GM21619 (cell line): Measurements from ENCODE around the gene ILF3.

ENCODE experiments used
- ATAC-seq: cut with Tn5 transposase; IDR thresholded peaks from one replicate; pipeline ENCODE4 v1.9.1; 2021; ENCODE audit not compliant: unreplicated experiment

Gene ILF3

GRCh38 chr19:10727685-10728201, 73.6 kb downstream of the ILF3 start:
- ATAC-seq = no peak

DNA sequence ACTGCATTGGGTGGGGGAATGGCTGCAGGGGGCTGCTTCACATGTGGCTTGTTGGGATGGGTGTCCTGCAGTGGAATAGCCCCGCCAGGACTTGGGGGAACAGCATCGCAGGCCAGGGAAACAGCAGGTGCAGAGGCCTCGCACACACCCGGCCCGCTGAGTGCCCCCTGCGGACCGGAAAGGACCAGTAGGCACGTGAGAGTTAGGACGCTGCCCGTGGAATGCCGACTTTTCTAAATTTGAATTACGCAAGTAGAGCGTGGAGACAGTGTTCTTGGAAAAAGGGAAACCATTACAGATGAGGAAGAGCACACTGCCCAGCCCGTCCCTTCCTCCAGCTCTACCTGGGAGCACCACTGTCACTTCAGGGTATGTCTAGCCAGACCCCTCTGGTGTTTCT, 75.3 kb downstream of the ILF3 start:
- ATAC-seq = no peak

- ATAC-seq = no peak
These were observed 76.8 kb downstream of the ILF3 start for GRCh38 chr19:10730932-10731331.

GRCh38 chr19:10735741-10736140, 81.6 kb downstream of the ILF3 start:
- ATAC-seq = no peak

DNA sequence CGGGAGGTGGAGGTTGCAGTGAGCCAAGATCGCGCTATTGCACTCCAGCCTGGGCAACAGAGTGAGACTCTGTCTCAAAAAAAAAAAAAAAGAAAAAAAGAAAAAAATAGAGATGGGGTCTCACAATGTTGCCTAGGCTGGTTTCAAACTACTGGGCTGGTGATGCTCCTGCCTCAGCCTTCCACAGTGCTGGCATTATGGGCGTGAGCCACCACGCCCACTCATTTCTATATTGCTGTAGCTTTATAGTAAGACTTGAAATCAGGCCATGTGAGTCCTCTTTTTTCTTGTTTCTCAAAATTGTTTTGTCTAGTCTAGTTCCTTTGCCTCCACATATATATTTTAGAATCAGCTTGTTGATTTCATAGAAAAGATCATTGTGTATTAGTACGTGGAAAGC, 82.0 kb downstream of the ILF3 start:
- ATAC-seq = no peak

GRCh38 chr19:10736916-10737551, 82.9 kb downstream of the ILF3 start:
- no peak for ATAC-seq

DNA sequence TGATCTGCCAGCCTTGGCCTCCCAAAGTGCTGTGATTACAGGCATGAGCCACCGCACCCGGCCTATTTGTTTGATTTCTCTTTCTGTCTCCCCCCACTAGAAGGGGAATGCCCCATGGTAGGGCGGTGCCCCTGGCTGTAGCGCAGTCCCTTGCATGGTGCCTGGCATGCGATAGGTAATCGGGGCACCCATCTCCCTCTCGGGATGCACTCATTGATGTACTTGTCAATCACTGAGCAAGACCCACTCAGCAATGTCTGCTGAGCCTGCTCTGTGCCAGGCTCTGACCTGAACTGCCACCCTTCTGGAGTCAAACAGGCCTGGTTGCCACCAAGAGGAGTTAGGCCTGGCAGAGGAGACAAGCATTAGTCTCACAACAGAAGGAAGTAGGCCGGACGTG, 83.6 kb downstream of the ILF3 start:
- no peak for ATAC-seq

GRCh38 chr19:10740798-10741197, 86.7 kb downstream of the ILF3 start:
- ATAC-seq = no peak
